Neural progenitor cell (in vitro differentiated cells): ENCODE results near the gene ADCY5. TPM values are rescaled to one million over a fixed set of nuclear protein-coding genes. Genes with fewer than 3 reads are reported as not detected.

ENCODE experiments used
- DNase-seq: peaks from one replicate; pipeline ENCODE4 v3.0.0-alpha.2; 2016; ENCODE audit warnings: low spot score
- H2AFZ ChIP-seq: fragments of 200-600 bp; sonication (generic); replicated peaks from 2 replicates; pipeline ENCODE4 v1.6.1; 2016; ENCODE audit warnings: antibody characterized with exemption
- H3F3A ChIP-seq: fragments of 200-600 bp; sonication (generic); 2 replicates; pipeline ENCODE4 v1.6.1; 2016; ENCODE audit warnings: antibody characterized with exemption, low read depth
- H3K27ac ChIP-seq: fragments of 200-600 bp; sonication (generic); 2 replicates; pipeline ENCODE4 v1.5.1; 2016; ENCODE audit warnings: mild to moderate bottlenecking
- H3K27me3 ChIP-seq: fragments of 200-600 bp; sonication (generic); 2 replicates; pipeline ENCODE4 v1.6.1; 2016; ENCODE audit warnings: mild to moderate bottlenecking, moderate library complexity
- H3K36me3 ChIP-seq: fragments of 200-600 bp; sonication (generic); 2 replicates; pipeline ENCODE4 v1.5.1; 2016
- H3K4me1 ChIP-seq: fragments of 200-600 bp; sonication (generic); 2 replicates; pipeline ENCODE4 v1.6.1; 2016; ENCODE audit warnings: mixed run types
- H3K4me2 ChIP-seq: fragments of 200-600 bp; sonication (generic); 2 replicates; pipeline ENCODE4 v1.6.1; 2016
- H3K4me3 ChIP-seq: fragments of 200-600 bp; sonication (generic); 2 replicates; pipeline ENCODE4 v1.5.1; 2016
- H3K79me2 ChIP-seq: fragments of 200-600 bp; sonication (generic); 2 replicates; pipeline ENCODE4 v1.6.1; 2016; ENCODE audit warnings: low read depth
- H3K9ac ChIP-seq: fragments of 200-600 bp; sonication (generic); 2 replicates; pipeline ENCODE4 v1.6.1; 2016
- H3K9me3 ChIP-seq: fragments of 200-600 bp; sonication (generic); 2 replicates; pipeline ENCODE4 v1.5.1; 2016; ENCODE audit warnings: low read depth
- H4K20me1 ChIP-seq: fragments of 200-600 bp; sonication (generic); 2 replicates; pipeline ENCODE4 v1.6.1; 2016; ENCODE audit warnings: low read depth
- H3K27ac Mint-ChIP-seq: 3 replicates; pipeline ENCODE4 v1.8.0; 2021; ENCODE audit warnings: mixed read lengths
- H3K27me3 Mint-ChIP-seq: 2 replicates; pipeline ENCODE4 v1.8.0; 2022; ENCODE audit warnings: low read depth, mild to moderate bottlenecking, inconsistent platforms, moderate library complexity, mixed read lengths; ENCODE audit not compliant: insufficient read depth
- H3K36me3 Mint-ChIP-seq: 3 replicates; pipeline ENCODE4 v1.8.0; 2021; ENCODE audit warnings: mixed read lengths
- H3K4me1 Mint-ChIP-seq: 3 replicates; pipeline ENCODE4 v1.8.0; 2021; ENCODE audit warnings: mixed read lengths
- H3K4me3 Mint-ChIP-seq: 3 replicates; pipeline ENCODE4 v1.8.0; 2021; ENCODE audit warnings: mild to moderate bottlenecking, moderate library complexity, mixed read lengths
- H3K9me3 Mint-ChIP-seq: 3 replicates; pipeline ENCODE4 v1.8.0; 2020; ENCODE audit warnings: mixed read lengths
- EZH2 ChIP-seq: fragments of 200-600 bp; sonication (generic); IDR thresholded peaks from 2 replicates; pipeline ENCODE4 v1.6.1; 2017; ENCODE audit warnings: antibody characterized with exemption, mild to moderate bottlenecking, moderate library complexity
- EZH2phosphoT487 ChIP-seq: fragments of 200-600 bp; sonication (generic); IDR thresholded peaks from 2 replicates; pipeline ENCODE4 v1.6.1; 2017; ENCODE audit warnings: antibody characterized with exemption
- total RNA-seq: library from RNA; depleted of rRNA; stranded (reverse); fragments of >200 nt; gene quantifications from 2 replicates; pipeline ENCODE4 v1.2.3, GENCODE V29; 2015; ENCODE audit warnings: low replicate concordance
- TF ChIP-seq, protein P1 (sequence below): fragments of 200-600 bp; sonication (generic); IDR thresholded peaks from 2 replicates; pipeline ENCODE4 v1.5.1; 2017; ENCODE audit warnings: antibody characterized with exemption, mild to moderate bottlenecking

Gene ADCY5
- total RNA-seq, 1 donor from 2014 or later, result 1.6 TPM

DNA sequence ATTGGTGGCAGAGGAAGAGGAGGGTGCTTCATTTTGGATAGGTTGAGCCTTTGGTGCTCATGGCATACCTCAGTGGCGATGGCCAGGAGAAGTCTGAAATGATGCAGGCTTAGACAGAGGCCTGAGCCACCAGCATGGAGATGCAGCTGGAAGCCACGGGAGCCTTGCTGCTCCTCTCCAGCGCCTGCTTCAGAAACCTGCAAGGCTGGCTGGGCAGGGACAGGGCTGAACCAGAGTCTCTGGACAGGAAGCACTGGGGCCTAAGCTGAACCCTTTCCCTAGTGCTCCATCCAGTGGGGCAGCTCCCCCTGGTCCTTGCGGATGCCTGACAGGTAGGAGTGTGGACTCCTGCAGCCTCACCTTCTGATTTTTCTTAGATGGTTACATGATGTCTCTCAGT, 36.7 kb upstream of the ADCY5 start:
- H3K27ac ChIP-seq, result no peak overlapping the region
- no peaks in the 10 kb centered on the region for H3K27me3 ChIP-seq
- H3K9me3 ChIP-seq, result no peaks in the 10 kb centered on the region
- no peak overlapping the region for H3K4me3 ChIP-seq
- no peak for DNase-seq
- TF ChIP-seq EZH2phosphoT487, result no peak
- TF ChIP-seq EZH2, result no peak
- TF ChIP-seq, protein P1, sequence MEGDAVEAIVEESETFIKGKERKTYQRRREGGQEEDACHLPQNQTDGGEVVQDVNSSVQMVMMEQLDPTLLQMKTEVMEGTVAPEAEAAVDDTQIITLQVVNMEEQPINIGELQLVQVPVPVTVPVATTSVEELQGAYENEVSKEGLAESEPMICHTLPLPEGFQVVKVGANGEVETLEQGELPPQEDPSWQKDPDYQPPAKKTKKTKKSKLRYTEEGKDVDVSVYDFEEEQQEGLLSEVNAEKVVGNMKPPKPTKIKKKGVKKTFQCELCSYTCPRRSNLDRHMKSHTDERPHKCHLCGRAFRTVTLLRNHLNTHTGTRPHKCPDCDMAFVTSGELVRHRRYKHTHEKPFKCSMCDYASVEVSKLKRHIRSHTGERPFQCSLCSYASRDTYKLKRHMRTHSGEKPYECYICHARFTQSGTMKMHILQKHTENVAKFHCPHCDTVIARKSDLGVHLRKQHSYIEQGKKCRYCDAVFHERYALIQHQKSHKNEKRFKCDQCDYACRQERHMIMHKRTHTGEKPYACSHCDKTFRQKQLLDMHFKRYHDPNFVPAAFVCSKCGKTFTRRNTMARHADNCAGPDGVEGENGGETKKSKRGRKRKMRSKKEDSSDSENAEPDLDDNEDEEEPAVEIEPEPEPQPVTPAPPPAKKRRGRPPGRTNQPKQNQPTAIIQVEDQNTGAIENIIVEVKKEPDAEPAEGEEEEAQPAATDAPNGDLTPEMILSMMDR, result no peak
- Mint-ChIP-seq H3K4me3 (no peak overlapping the region), H3K27ac (no peak overlapping the region), H3K36me3 (no peaks in the 10 kb centered on the region), H3K9me3 (no peaks in the 10 kb centered on the region), H3K27me3 (peaks cover 6% of the 10 kb centered on the region), H3K4me1 (peaks cover 6% of the 10 kb centered on the region)
- no peak overlapping the region for H3K4me2 ChIP-seq
- H3K36me3 ChIP-seq, result no peaks in the 10 kb centered on the region
- H3K4me1 ChIP-seq, result no peaks in the 10 kb centered on the region
- no peaks in the 10 kb centered on the region for H4K20me1 ChIP-seq
- no peak overlapping the region for H3K9ac ChIP-seq
- no peaks in the 10 kb centered on the region for H3F3A ChIP-seq
- H2AFZ ChIP-seq, result no peak overlapping the region
- no peaks in the 10 kb centered on the region for H3K79me2 ChIP-seq

DNA sequence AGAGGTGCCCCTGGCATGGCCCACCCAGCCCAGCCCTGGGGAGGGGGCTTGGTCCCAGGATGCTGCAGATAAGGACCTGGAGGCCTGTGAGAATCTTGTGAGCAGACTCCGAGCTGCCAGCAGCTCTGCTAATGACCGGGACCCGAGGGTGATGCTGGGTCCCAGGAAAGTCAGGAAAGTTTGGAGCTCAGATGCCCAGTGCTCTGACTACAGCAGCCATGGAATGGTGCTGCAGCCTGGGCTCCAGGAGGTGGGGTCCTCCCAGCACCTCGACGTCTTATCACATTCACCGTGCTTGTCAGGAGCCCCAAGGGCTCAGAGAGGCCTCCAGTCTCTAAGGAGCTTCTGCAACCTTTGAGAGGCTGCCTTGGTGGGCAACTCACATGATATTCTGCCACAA, 34.3 kb upstream of the ADCY5 start:
- Mint-ChIP-seq H3K27me3 (peaks cover 6% of the 10 kb centered on the region), H3K4me3 (no peak overlapping the region), H3K27ac (no peak overlapping the region), H3K36me3 (no peaks in the 10 kb centered on the region), H3K4me1 (peaks cover 6% of the 10 kb centered on the region), H3K9me3 (no peaks in the 10 kb centered on the region)
- Histone ChIP-seq H3K36me3 (no peaks in the 10 kb centered on the region), H3F3A (no peaks in the 10 kb centered on the region), H3K79me2 (no peaks in the 10 kb centered on the region), H3K9me3 (no peaks in the 10 kb centered on the region), H2AFZ (no peak overlapping the region), H3K4me3 (no peak overlapping the region), H3K4me2 (no peak overlapping the region), H3K27ac (no peak overlapping the region), H3K9ac (no peak overlapping the region), H4K20me1 (no peaks in the 10 kb centered on the region), H3K27me3 (no peaks in the 10 kb centered on the region), H3K4me1 (peaks cover 3% of the 10 kb centered on the region)
- no peak for DNase-seq
- TF ChIP-seq, protein P1, result no peak
- TF ChIP-seq EZH2 (no peak), EZH2phosphoT487 (no peak)

DNA sequence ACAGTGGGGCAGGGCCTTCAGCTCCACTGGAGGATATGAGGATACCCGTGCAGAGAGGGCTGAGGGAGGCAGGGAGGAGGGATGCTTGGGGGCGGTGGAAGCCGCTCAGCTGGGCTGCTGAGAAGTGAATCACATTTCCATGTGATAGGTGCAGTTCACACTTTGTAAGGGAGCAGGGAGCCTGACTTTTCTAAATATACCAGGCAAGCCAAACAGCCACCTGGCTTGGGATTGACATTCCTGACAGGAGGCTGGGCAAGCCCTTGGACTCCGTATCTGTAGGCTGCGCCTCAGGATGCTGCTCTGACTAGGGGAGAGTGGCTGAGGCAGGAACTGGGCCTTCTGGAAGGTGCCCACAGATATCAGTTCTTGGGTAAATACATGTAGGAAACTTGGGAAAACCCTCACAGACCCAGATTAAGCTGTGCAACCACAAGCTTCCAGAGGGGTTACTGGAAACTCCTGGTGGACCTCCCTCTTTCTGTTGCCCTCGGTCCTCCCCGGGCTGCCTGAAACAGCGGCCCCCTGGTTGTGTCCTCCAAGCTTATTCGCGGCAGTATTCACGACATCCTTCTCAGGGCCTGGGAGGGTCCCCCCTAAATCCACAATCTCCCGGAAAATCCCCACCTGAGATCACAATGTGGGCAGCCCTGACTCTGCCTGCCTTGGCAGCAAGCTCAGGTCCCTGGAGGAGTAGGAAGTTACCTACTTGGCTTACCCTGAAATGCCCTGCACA, 33.0 kb upstream of the ADCY5 start:
- H3K4me2 ChIP-seq, result no peak overlapping the region

More for the DNA sequence above, 33.0 kb upstream of the ADCY5 start:
- H3K36me3 Mint-ChIP-seq, result no peaks in the 10 kb centered on the region
- H3K79me2 ChIP-seq, result no peaks in the 10 kb centered on the region
- no peaks in the 10 kb centered on the region for H3K9me3 ChIP-seq
- no peaks in the 10 kb centered on the region for H3F3A ChIP-seq
- peaks cover 3% of the 10 kb centered on the region for H3K4me1 ChIP-seq
- H4K20me1 ChIP-seq, result no peaks in the 10 kb centered on the region
- H3K9ac ChIP-seq, result no peak overlapping the region
- no peak overlapping the region for H3K27ac ChIP-seq
- no peaks in the 10 kb centered on the region for H3K27me3 ChIP-seq
- H3K27ac Mint-ChIP-seq, result no peak overlapping the region
- no peaks in the 10 kb centered on the region for H3K36me3 ChIP-seq
- TF ChIP-seq EZH2, result no peak
- no peak for TF ChIP-seq EZH2phosphoT487
- TF ChIP-seq, protein P1, result no peak
- no peak overlapping the region for H3K4me3 ChIP-seq
- peaks cover 3% of the 10 kb centered on the region for H3K4me1 Mint-ChIP-seq
- no peak overlapping the region for H2AFZ ChIP-seq
- H3K9me3 Mint-ChIP-seq, result no peaks in the 10 kb centered on the region
- no peak overlapping the region for H3K4me3 Mint-ChIP-seq
- DNase-seq, result no peak
- H3K27me3 Mint-ChIP-seq, result peaks cover 8% of the 10 kb centered on the region
